ENCODE data around the gene AKNAD1.

DNA sequence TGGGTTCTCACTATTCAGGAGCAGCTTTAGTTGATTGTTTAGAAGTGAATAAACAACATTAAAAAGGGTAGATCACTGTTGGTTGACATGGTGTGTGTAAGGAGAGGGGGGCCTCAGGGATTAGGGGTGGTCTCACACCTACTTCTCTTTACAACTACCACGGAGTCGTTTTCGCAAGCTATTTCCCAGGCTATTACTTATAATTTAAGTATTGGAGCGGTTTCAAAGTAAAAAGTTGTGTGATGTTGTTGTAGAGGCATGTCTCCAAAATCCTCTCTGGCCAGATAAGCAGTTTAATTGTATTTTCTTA, 21.2 kb upstream of the AKNAD1 start:
- no peak for TF ChIP-seq EP300 (IDR thresholded peaks at IDR 0.05)
- TF ChIP-seq, protein P1, sequence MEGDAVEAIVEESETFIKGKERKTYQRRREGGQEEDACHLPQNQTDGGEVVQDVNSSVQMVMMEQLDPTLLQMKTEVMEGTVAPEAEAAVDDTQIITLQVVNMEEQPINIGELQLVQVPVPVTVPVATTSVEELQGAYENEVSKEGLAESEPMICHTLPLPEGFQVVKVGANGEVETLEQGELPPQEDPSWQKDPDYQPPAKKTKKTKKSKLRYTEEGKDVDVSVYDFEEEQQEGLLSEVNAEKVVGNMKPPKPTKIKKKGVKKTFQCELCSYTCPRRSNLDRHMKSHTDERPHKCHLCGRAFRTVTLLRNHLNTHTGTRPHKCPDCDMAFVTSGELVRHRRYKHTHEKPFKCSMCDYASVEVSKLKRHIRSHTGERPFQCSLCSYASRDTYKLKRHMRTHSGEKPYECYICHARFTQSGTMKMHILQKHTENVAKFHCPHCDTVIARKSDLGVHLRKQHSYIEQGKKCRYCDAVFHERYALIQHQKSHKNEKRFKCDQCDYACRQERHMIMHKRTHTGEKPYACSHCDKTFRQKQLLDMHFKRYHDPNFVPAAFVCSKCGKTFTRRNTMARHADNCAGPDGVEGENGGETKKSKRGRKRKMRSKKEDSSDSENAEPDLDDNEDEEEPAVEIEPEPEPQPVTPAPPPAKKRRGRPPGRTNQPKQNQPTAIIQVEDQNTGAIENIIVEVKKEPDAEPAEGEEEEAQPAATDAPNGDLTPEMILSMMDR (IDR thresholded peaks at IDR 0.05): no peak
- no peak for TF ChIP-seq POLR2A (IDR thresholded peaks at IDR 0.05)
- no peak for TF ChIP-seq POLR2AphosphoS5 (IDR thresholded peaks at IDR 0.05)

All from sigmoid colon (tissue), 4 donors.